Limb (tissue), 2 donors: ENCODE data around the gene WDR17.
A peak's percentile ranks its signal among the peaks of the same experiment; 100 is the strongest.

Source experiments
- DNase-seq, 2 donors: peaks; one replicate each; pipeline ENCODE4 v3.0.0-alpha.2; 2016; ENCODE audit errors: extremely low spot score in 2 of 2

The WDR17 gene

DNA sequence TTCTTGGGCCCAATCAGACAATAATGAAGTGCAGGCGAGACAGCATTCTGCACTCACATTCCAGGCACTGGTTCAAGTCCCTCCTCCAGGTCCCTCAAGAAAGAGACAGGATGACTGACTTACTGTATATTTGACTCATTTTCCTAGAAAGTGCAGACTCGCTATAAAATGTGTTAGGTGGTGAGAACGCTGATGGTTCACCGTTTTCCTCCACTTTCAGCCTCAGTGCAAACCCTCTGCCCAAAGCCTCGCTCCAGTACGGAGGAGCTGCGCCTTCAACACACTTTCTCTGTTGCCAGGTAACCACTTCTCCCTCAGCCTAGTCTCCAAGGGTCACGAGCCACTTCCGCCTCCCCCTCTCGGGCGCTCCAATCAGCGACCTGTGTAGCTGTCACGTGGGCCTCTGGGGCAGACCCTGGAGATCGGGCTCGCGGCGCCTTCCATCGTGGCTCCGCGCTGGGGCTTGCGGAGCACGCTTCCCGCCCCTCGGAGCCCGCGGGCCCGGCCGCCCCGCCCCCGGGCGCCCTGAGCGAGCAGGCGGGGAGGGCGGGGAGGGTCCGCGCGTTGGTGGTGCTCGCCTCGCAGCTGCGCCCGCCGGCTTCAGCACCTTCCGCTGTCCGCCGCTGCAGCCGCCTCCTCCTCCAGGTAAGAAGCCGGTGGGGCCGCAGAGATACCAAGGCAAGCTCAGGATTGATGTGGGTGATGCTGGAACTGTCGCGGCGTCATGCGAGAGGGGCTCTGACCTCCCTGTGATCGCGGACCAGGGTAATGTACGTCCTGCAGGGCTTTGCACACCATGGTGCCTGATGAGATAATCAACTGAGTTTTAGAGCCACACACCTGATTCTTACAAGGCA is at the start of gene WDR17:
TSS of gene WDR17 (plus strand) at position 407 of the 857 bp plus-strand sequence. CDS start 45,740 bp downstream, outside the sequence.
- peak; percentile 82 to 90 for DNase-seq

DNA sequence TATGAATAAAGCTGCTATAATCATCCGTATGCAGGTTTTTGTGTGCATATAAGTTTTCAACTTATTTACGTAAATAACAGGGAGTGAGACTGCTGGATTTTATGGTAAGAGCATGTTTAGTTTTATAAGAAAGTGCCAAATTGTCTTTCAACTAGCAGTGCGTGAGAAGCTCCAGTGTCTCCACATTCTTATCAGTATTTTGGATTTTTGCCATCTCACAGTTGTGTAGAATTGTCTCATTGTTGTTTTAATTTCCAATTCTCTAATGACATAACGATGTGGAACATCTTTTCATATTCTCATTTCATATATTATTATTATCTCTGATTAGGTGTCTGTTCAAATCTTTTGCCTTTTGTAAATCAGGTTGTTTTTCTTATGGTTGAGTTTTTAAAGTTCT is 49.0 kb upstream of the WDR17 start:
- DNase-seq = no peak

DNA sequence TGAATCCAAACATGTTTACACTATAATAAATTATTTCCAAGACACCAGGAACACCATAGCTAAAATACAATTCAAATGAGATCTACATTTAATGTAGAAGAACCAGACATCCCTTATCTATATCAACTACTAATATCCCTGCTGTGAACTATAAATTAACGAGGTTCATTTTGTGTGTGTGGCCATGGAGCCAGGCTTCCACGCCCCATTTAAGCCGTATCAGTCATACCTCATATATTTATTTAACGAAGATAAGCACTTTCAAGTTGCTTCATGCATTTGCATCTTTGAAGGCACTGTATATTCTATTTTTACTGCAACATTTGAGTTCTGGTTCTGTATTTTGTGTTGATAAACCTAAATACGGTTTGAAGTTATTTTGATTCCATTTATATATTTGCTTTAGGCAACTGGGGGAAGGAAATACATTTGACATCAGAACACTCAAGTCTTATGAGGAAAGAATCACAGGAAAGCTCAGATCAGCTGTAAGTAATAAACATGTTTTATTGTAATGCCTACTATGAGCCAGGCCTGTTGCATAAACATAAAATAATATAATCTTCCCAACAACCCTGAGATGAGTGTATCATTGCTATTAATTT is 45.1 kb upstream of the WDR17 start:
- no peak for DNase-seq

DNA sequence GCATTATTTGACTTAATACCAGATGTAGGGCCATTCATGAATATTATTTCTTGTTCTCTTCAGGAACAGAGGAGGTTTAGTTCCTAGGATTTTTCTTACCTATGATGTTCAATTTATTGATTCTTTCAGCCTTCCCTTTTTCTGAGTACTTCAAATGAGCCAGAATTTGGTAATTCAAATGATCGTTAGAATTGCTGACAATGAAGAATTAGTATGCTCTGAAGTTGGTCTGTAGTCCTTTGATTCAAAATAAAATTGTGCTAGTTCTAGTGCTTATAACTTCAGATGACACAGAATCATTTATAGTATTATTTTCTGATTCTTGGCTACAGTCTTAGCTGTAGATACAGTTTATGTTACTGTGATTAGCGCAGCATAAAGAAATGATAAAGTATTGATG is 35.2 kb upstream of the WDR17 start:
- DNase-seq = no peak

DNA sequence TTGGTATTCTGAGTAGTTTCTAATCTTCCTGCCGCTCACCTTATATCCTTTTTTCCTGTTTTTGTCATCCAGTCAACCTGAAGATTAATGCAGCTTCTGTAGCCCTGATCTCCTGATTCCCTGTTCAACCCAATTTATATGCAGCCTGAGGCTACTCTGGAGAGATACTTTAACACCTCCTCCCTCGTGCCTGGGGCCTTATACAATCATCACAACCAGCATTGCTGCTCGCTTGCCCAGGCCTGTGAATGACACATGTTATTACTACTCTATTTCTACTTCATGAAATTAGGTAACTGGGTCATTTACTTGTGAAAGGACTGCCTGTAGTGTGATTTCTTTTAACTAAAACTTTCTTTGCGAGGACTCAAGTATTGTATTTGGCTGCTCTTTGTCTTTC is 33.7 kb upstream of the WDR17 start:
- no peak for DNase-seq

DNA sequence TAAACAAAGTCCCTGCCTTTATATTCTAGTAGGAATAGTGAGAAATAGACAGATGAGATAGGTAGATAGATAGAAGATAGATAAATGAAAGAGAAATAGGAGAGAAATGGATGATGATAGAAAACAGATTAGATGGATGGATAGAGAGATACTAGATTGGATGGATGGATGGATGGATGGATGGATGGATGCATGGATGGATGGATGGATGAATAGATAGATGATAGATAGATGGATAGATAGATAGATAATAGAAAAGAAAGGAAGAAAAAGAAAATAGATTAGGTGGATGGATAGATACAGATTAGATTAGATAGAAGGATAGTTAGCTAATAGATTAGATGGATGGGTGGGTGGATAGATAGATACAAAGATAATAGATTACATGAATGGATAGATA is 33.2 kb upstream of the WDR17 start:
- no peak for DNase-seq

DNA sequence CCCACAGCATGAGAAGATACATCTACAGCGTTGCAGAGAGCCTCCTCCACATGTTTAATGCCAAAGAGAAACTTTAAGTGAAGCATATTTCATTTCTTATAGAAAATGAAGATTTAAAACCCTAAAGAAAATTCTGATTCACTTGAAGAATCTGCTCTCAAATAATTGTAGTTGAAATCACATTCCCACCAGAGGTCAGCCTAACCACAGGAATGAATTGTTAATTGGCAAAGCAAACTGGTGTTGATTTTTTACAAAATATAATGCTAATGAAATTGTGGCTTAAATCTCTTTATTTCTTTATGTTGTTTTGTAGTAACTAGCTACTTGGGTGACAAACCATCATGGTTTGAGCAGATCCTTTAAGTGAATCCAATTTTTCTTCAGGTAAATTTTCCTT is 31.1 kb upstream of the WDR17 start:
- peak in 1 of 2 donors; percentile 51 for DNase-seq

DNA sequence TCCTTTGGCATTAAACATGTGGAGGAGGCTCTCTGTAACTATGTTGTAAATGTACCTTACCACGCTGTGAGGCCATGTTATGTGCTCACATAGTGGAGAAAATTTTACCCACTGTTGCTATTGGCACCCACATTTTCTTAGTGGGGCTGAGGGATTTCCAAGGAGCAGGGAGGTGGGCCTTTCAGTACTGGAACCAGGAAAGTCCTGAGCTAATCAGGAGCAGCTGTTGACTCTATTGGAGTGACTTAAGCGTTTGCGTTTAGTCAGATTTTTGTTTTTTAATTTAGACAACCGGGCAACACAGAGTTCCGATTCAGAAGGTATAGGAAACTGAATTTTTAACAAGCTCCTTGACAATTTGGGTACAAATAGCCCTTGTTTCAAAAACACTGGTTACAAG is 30.7 kb upstream of the WDR17 start:
- DNase-seq = no peak

DNA sequence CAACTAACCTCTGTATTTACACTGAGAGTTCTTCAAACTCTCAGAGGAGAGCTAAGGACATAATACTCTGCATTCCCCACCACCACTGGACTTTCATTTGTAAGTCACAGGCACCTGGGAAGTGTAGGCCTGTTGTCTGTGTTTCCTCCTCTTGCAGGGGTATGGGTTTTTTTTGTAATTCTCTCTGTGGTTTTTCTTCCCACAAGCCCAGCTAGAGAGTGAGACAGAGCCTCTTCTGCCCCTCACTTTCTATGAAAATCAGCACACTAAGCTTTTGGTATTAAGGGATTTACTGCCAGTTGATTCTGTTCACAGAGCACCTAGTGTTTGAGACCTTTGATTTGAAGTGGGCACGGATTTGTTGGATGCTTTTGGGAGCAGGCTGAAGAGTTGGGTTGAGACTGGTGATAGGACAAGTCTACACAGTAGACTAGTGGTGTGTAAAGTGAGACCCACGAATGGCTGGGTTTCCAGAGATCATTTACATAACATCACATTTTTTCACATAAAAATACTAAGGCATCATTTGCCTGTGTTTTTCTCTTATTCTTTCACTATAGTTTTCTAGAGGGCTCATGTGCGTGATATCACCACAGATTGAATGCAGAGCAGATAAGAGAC is 28.9 kb upstream of the WDR17 start:
- no peak for DNase-seq

DNA sequence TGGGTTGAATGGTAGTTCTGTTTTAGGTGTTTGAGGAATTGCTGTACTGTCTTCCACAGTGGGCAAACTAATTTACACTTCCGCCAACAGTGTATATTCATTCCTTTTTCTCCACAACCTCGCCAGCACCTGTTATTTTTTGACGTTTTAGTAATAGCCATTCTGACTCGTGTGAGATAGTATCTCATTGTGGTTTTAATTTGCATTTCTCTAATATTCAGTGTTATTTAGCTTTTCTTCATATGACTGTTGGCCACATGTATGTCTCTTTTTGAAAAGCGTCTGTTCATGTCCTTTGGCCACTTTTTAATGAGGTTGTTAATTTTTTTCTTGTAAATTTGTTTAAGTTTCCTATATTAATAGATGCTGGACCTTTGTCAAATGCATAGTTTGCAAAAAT is 26.9 kb upstream of the WDR17 start:
- DNase-seq = no peak

DNA sequence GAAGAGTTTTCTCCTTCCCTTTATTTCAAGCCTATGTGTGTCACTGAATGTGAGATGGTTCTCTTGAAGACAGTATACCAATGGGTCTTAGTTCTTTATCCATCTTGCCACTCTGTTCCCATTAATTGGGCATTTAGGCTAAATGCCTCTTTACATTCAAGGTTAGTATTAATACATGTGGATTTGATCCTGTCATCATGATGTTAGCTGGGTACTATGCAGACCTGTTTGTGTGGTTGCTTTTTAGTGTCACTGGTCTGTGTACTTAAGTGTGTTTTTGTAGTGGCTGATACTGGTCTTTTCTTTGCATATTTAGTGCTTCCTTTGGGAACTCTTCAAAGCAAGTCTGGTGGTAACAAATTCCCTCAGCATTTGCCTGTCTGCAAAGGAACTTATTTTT is 23.4 kb upstream of the WDR17 start:
- no peak for DNase-seq

DNA sequence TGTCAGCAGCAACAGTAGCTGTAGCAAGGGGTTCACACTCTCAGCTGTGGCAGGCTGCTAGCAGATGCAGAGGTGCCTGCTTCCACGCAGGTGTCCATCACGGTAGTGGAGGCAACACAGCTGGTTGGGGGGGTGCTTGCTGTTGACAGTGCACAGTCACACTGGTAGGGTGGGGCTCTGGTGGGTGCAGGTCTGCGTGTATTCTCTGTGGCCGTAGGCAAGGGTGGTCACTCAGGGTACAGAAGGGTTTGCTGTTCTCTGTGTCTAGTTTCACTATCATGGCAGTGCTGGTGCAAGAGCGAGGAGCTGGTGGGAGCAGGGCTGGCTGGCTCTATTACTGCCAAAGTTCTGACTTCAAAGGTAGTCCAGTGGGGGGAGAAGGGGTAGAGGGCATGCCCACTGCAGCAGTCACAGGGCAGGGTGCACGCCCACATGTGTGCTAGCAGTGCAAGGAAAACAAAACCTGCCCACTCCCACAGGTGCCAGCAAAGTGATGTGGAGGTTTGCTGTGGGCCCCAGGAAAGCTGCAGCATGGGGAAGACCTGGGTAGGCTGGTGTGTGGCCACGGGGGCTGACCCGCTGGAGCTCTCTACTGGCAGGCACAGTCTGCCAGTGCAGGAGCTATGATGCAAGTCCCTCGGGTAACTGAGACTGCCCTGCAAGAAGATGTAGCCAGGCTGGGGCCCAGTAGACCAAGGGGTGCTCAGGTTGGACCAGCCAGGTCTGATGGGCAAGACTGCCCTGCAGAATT is 21.6 kb upstream of the WDR17 start:
- DNase-seq = no peak

DNA sequence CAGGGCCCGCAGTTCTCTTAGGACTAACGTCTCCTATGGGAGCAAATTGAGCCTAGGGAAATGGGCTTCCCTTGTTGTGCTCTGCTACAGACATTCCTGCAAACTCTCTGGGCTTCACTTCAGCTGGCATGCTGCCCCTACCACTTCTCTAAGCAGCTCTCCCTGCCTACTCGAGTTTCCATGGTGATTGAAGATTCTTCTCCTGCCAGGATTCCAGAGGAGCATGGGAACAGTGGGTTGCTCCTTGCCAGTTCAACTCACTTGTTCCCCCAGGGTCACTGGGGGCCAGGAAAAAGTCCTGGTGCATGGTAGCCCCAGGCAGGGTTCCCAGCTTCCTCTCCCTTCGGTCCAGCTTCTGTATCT is 21.1 kb upstream of the WDR17 start:
- peak; percentile 15 to 28 for DNase-seq

DNA sequence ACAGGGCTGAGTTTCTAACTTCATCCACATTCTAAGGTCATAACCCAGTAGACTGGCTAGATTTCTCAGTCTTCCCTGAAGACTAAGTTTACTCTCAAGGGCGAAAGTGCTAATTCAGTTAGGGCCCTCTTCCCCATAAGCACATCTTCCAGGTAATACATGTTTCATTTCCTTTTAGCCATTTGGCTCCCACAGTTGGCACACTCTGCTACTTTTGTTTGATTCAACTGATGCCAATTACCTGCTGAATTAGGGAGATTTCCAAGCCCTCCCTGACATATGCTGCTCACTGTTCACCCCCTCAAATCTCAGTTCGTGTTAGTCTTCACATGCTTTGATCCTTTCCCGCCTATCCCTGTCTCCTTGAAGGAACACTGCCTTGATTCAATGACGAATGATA is 17.0 kb upstream of the WDR17 start:
- DNase-seq = no peak

DNA sequence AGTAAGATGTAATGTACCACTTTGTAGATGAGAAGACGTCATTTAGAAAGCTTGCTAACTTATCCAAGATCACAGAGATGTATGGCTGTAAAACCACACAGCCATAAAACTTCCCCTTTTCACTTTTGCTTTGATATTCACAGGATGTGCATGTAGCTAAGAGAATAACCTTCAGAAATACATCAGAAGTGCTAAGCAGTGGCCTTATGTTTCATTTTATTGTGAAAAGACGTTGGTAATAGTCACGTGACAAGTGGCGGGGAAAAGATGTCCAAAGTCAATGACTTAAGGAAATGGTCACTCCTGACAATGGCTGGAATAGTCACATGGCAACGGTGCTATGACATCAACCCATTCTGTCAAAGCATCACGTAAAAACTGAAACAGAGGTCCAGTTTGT is 12.9 kb upstream of the WDR17 start:
- no peak for DNase-seq

DNA sequence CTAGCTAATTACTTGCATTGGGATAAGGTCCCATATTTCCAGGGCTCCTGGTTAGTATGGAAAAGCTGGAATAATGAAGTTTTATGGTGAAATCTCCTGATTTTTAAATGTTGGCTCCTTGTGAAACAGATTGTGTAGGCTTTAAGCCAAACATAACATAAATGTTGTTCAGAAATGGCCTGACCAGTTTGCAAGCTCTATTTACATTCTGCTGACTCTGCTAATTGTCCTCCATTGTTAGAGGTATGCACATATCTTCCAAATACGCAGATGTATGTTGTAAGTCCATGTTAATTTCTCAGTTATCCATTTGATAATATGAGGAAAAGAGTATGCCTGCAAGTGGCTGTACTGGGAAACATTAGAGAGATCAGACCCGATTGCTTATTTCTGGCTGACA is 11.9 kb upstream of the WDR17 start:
- no peak for DNase-seq

DNA sequence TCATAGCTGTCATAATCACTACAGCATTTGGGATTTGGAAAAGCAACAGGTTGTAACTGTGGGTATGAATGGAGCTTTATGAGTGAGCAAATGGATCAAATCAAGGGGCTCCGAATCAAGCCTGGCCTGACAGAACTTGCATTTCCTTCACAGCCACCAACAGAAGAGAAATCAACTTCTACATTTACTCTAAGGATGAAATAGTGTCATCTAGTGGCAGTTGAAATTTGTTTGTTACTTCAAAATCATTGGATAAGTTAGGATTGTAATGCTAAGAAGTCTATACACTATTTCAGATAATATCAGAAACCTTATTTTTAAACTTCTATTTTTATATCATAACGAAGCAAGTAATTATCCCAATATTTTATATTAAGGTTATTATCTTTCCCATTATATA is 10.7 kb upstream of the WDR17 start:
- DNase-seq = no peak

DNA sequence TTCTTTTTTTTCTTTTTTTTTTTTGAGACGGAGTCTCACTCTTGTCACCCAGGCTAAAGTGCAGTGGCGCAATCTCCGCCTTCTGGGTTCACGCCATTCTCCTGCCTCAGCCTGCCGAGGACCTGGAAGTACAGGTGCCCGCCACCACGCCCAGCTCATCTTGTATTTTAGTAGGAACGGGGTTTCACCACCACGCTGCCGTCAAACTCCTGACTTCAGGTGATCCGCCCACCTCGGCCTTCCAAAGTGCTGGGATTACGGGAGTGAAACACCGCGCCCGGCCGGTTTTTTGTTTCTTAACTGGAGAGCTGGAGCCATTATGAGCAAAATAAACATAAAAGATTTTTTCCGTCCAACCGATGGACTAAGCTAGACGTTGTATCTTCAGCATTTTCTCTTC is 1.9 kb upstream of the WDR17 start:
- DNase-seq = no peak

DNA sequence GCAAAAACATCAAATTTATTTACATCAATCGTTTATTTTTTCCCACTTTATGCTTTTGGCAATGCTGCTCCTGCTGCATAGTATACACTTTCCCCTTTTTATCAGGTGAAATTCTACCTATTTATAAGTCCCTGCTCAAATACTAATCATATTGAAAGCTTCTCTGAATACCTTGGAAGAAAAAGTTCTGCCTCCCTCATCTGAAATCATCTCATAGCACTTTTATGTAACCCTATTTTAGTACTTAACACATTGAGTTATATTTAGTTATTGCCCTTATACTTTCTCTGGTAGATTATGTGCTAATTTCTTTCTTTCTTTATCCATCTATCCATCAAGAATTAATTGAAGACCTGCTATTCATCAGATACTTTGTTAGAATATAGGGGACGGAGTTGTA is 1.1 kb upstream of the WDR17 start:
- DNase-seq = no peak

DNA sequence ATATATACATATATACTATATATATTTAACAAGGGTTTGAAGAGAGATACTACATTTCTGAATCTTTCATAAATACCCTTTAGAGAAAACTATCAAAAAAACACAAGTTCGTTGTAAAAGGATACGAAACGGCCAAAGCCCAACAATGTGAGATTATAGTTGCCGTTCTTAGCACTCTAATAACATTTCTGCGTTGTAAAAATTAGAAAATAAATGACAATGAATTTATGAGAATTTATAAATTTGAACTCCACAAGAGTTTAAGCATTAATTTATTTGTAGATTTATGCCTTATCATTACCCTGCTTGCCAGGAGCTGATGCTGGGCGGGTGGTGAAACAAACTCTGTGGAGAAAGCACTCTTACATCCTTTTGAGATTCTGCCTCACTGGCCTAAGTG is 1.1 kb downstream of the WDR17 start:
- DNase-seq = no peak

DNA sequence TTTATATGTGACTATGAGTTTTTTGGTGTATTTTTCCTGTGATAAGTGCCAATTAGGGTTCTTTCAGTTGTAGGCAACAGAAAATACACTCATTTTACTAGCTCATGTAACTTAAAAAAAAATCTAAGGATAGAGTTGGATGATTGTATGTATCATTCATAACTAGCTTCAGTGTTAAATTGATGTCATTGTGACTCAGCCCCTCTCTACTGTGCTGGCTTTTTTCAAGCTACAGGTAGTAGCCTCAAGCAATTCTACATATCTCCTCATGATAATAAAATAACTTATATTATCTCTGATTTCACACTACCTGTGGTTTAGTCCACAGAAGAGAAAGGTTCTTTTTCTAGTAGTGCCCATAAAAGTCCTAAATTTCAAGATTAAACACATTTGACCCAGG is 11.9 kb downstream of the WDR17 start:
- DNase-seq = no peak

DNA sequence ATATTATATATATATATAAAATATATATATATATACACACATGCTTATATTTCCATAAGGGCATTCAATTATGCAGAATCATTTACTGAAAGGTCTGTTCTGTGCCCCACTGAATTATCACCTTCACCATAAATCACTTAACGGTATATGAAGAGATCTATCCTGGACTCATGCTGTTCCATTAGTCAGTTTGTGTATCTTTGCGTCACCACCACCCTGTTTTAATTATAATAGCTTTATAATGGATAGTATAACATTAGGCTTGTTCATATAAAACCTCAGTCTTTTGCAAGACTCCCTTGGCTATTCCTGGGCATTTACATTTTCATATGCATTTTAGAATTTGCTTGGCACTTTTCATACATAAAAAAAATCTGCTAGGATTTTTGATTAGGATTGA is 19.1 kb downstream of the WDR17 start:
- DNase-seq = no peak
